Stimulated activated CD4-positive, alpha-beta T cell treated with anti-CD3 and anti-CD28 coated beads, Interleukin-15, amount 100 ng/mL, for 48 hours (primary cell): Measurements from ENCODE around the gene ERCC4.
A peak's percentile ranks its signal among the peaks of the same experiment; 100 is the strongest.

ENCODE experiments used
- DNase-seq, 2 donors: peaks; one replicate each; pipeline ENCODE4 v3.0.0-alpha.2; 2020; ENCODE audit warnings: low read depth in 2 of 2

The ERCC4 gene

DNA sequence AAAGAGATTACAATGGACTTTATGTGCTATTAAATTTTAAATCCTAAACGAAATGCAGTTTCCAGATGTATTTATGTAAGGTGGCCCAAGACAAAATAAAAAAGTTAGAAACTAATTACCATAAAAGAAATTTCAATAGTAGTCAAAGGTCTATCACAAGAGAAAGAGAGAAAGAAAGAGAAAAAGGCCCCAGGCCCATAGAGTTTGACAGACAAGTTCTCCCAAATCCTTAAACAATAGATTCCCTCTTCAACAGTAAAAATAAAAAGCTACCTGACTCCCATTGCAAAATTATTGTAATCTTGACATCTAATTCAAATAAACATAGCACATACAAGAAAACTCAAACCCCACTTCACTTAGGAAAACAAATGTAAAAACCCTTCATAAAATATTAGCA lies 8.6 kb upstream of the ERCC4 start:
- DNase-seq = no peak

- DNase-seq = no peak
Observed at GRCh38 chr16:13911871-13912270, 8.1 kb upstream of the ERCC4 start.

GRCh38 chr16:13912891-13913290 lies 7.1 kb upstream of the ERCC4 start:
- no peak for DNase-seq

GRCh38 chr16:13913374-13914292 lies 6.3 kb upstream of the ERCC4 start:
- no peak for DNase-seq

DNA sequence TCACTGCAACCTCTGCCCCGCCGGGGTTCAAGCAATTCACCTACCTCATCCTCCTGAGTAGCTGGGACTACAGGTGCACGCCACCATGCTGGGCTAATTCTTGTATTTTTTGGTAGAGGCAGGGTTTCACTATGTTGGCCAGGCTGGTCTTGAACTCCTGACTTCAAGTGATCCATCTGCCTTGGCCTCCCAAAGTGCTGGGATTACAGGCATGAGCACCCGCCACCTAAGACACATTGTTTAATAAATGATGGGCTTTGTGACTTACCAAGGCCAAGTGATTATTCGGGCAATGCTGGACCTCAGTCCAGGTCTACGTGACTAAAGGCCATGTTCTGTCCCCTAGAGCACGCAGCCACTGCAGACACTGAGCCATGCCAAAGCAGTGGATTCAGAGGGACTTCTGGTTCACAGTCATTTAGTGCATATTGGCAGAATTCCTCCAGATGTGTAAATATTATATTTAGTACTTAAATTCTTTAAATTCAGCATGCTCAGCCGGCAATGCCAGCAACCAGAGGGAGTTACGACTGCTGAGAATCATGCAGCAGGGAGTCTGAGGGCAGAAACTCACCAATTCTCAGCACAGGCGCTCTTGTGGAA lies 4.8 kb upstream of the ERCC4 start:
- no peak for DNase-seq

- DNase-seq = no peak
Observed at GRCh38 chr16:13919330-13919682, 648 bp upstream of the ERCC4 start.

GRCh38 chr16:13920510-13920818 lies 510 bp downstream of the ERCC4 start:
- DNase-seq = no peak

DNA sequence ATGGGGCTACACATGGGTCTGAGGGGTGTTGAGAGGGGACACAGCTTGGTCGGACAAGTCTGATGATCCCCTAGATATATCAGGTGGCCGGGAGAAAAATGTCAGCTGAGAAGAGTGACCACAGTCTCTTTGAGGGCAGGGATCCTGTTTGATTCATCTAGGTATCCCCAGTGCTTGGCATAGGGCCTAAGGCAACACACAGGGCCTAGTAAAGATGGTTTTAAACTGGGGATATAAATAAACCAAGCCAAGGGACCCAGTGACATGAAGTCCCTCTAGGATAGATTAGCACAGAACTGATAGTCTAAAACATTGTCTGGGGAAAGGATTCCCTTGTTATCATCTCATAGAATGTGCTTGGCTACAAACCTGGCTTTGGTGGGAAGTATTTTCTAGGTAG lies 1.4 kb downstream of the ERCC4 start:
- no peak for DNase-seq

- no peak for DNase-seq
Observed at GRCh38 chr16:13923703-13924298, 3.8 kb downstream of the ERCC4 start.

DNA sequence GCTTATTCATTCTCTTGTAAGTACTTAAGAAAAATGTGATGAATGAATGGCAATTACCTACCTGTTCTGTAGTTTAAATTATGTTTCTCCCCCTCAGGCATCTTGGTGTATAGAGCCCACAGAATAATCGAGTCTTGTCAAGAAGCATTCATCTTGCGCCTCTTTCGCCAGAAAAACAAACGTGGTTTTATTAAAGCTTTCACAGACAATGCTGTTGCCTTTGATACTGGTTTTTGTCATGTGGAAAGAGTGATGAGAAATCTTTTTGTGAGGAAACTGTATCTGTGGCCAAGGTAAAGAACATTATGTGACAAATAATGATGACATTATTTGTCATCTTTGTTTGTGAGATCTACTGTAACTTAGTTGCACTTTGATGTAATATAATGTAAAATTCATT lies 6.5 kb downstream of the ERCC4 start:
- no peak for DNase-seq

DNA sequence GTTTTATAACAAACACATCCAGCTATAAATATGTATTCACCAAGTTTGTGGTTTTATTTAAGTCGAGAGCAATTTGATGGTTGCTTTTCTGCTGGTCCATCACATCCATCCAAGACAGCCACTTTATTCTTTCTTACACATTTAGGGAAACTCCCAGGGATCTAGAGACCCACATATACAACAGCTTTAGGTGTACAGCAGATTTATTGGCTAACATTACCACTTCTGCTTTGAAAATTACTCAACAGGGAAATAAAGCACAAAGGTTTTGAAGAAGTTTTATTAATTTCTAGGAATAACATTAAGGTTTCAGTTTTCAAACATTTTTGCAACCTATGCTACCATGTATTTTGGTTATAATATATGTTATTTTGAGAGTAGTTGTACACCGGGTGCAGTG lies 6.9 kb downstream of the ERCC4 start:
- DNase-seq = no peak

- DNase-seq = no peak
Observed at GRCh38 chr16:13928646-13929045, 8.7 kb downstream of the ERCC4 start.

GRCh38 chr16:13931845-13932244 lies 11.9 kb downstream of the ERCC4 start:
- DNase-seq = no peak

DNA sequence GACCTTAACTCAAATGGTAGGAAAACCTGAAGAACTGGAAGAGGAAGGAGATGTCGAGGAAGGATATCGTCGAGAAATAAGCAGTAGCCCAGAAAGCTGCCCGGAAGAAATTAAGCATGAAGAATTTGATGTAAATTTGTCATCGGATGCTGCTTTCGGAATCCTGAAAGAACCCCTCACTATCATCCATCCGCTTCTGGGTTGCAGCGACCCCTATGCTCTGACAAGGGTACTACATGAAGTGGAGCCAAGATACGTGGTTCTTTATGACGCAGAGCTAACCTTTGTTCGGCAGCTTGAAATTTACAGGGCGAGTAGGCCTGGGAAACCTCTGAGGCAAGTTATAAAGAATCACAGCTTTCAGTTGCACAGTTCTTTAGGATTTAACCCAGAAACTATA lies 15.5 kb downstream of the ERCC4 start:
- DNase-seq = peak in 1 of 2 donors; percentile 20

- DNase-seq = no peak
Observed at GRCh38 chr16:13936155-13936554, 16.2 kb downstream of the ERCC4 start.

DNA sequence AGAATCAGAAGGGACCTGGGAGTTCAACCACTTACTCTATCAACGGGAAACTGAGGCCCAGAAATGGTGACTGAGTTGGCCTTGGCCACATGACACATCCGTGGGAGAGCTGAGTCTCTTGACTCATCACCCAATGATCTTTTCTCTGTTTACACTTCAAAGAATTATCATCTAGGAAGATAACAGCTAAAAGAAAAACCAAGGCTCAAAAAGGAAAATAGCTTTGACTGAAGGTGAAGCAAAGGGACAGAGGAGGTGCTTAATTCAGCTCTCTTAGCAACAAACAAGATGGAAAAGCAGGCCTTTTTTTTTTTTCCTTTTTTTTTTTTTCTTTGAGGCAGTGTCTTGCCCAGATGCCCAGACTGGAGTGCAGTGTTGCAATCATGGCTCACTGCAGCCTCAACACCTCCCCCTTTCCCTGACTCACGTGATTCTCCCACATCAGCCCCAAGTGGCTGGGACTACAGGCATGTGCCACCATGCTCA lies 16.7 kb downstream of the ERCC4 start:
- no peak for DNase-seq

DNA sequence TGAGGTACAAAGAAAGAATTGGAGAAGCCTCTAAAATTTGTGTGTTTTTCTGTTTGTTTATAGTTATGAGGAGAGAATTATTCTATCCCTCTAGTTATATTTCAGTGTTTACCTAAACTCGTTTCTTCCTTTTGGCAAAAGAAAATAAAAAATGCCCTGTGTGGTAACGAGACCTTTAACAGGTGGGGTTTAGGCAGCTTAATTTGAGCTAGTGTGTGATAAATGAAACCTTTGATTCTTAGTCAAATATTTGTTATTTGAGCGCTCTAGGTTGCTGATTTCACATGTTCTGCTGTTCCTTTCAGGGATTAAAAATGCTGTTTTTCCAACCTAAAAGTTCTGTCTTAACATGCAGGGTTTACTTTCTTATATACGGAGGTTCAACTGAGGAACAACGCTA lies 17.5 kb downstream of the ERCC4 start:
- DNase-seq = no peak

- no peak for DNase-seq
Observed at GRCh38 chr16:13938480-13938879, 18.5 kb downstream of the ERCC4 start.

DNA sequence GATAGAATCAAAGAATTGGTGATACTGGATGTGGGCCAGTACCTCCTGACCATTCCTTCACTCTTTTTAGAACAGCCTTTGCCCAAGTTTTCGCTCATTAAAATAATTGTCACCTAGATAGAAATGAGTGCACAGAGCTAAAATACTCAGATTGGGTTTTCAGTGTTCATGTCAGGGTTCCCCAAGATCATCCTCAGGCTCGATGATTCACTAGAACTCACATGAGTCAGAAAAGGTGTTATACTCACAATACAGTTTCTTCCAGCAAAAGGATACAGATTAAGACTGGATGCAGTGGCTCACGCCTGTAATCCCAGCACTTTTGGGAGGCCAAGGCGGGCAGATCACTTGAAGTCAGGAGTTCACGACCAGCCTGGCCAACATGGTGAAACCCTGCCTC lies 19.9 kb downstream of the ERCC4 start:
- DNase-seq = no peak

GRCh38 chr16:13940397-13940933 lies 20.5 kb downstream of the ERCC4 start:
- no peak for DNase-seq

DNA sequence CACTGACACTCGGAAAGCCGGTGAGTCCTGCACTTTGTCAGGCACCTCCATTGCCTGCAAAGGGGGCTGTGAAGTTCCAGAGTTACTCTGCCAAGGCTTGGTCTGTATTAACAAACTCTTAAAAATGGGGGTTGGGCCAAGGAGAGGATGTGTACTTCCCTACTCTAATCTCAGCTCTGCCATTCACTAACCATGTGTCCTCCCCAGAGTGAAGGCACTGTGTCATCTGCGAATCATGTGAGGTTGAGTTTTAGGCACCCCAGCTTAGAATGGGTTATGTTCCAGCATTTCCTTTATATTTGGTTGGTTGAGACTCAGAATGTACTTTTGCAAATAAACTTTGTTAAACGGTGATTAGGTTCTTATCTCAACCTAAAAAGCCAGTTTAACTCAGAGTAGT lies 24.9 kb downstream of the ERCC4 start:
- DNase-seq = no peak

GRCh38 chr16:13945744-13946485 lies 26.0 kb downstream of the ERCC4 start:
- DNase-seq = no peak
